Right kidney (tissue), 1 donor: ENCODE measurements around the gene PCK1.

ENCODE experiments used
- DNase-seq: peaks from one replicate; pipeline ENCODE4 v3.0.0-alpha.2; 2016

Gene PCK1

GRCh38 chr20:57605045-57605444 is 44.1 kb downstream of the PCK1 start:
- no peak for DNase-seq

- no peak for DNase-seq
Observed at GRCh38 chr20:57605878-57606277, 45.0 kb downstream of the PCK1 start.

DNA sequence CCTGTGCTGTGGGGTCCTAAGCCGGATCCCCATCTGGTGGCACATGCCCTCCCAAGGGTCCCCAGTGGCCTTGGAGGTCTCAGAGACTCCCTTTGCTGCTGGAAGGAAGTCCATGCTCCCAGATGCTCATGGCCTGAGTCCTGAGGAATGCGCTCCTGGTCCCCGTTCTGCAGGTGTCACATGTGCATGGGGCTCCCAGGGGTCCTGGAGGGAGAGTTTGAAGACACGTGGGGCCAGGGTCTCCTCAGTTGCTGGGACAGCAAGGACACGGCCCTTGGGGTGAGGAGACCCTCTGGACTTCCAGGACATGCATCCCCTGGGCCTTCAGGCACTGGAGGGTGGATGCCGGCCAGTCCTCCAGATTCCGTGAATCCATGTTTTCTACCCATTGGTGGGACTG is 47.6 kb downstream of the PCK1 start:
- DNase-seq = no peak

DNA sequence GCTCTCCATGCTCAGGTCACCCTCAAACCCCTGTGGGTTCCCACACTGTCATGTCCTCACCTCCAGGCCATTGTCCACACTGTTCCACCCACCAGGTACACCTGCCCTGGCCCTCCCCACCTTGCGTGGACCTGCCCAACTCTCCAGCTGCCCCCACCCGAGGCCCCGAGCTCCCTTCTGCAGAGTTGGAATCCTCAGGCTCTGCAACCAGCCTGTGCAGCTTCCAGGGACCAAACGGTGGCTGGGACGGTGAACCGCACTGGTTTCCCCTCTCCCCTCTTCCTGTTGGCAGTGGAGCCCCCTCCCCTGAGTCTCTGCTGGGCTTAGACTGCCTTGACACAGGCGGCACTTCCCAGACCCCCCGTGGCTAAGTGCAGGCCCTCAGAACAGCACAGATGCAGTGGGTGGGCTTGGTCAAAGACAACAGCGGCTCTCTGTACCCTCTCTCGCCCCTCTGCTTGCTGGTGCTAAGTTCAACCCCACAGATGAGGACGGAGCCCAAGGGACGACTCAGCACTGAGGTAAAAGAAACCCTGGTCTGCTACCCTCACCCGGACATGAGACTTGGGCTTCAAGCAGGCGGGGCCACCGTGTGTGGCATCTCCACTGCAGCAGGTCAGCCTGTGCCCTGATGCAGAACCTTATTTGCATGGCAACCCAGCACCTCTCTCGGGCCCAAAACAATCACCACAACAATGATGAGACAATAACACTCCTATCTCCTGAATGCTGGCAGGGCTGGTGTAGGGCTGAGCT is 48.4 kb downstream of the PCK1 start:
- no peak for DNase-seq

GRCh38 chr20:57609842-57610167 is 48.9 kb downstream of the PCK1 start:
- no peak for DNase-seq

GRCh38 chr20:57610261-57610952 is 49.5 kb downstream of the PCK1 start:
- DNase-seq = no peak

DNA sequence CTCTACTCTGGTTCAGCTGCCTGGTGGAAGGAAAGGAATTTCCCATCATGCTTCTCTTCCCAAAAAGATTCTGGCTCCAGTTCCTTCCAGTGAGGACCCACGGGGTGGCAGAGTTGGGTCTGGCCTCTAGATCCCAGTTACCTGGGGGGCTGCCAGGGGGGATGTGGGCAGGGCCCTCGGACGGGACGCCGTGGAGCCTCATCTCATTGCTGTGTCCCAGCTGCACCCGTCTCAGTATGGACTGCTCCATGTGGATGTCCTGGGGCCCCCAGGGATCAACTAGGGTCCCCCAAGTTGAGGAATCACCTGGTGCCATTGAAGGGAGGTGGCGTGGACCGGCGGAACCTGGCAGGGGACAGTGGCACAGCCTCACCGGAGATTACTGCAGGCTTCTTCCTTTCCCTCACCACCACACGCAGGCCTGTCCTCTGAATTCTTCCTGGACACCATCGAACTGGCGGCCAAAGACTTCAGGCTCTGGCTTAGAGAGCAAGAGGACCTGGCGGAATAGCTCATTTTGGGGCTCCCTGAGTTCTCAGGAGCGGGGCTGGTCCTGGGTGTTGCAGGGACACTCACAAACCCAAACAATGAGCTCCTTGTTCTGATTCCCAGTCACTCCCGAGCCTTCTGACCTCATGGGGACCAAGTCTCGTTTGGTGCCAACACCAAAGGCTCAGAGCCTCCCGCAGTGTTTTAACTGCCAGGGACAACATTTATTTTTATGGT is 50.8 kb downstream of the PCK1 start:
- DNase-seq = no peak

DNA sequence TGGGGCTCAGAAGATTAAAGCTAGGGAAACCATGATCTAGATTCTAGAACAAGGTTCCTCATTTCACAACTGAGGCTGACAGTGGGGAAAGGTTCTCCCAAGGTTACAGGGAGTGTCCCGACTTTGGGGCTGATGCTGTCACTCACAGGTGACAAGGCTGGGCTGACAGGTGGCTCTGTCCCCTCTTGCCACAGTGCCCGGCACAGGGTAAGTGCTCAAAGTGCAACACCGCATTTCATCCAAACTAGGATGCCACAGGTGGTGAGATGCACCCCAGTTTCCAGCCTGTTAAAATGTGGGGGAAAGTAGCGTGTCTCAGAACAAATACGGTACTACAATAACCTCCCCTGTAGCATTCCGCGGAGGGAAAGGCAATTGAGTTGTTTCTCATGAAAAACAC is 51.5 kb downstream of the PCK1 start:
- DNase-seq = no peak

DNA sequence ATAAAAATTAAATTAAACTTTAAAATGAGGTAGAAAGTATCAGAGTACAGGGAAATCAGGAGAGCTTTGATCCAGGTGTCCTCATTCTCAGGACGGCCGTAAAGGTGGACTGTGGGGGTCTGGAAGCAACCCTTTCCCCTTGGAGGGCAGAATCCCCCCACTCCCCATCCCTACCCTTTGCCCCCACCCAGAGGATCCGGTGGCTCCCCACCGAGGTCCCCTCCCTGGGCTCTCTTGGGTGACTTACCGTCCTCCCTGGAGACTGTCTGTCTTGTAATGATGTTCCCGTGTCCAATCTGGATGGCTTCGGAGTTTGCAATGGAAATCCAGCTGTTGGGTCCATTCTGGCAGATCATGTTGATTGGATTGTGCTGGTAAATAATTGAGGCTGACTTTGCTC is 52.0 kb downstream of the PCK1 start:
- DNase-seq = no peak

DNA sequence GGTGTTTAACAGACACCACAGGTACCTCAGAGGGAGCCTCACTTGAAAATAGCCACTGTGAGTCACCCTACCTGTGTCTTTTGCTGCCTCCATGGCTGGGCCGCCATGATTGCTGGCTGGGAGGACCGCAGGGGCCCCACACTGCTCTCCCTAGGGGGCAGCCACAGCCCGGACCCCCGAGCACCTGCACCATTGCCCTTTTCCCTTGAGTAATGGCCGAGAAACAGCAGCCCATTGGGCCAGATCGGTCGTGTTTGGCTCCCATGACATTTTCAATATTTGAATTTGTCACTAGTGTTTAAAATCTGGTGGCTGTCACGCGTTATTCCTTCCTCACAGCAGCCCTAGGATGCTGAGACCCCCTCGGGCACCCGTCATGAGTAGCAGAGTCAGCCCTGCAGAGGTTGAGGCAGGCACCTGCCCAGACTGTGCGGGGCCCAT is 52.6 kb downstream of the PCK1 start:
- no peak for DNase-seq

GRCh38 chr20:57614490-57615444 is 53.9 kb downstream of the PCK1 start:
- DNase-seq = no peak

DNA sequence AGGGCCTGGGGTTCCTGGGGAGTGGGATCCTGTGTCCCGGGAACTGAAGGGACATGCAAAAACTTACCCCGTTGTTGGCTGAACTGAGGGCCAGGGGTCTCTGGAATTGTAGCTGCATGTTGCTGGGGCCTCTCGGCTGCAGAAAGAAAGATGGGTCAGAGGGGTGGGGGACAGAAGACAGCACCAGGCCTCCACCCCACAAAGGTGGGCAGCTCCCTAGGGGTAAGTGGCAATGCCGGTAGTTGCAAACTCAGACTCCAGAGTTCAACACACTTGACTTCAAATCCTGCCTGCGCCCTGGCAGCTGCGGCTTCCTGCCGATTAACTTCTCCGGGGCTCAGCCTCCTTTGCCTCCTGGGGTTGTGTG is 54.5 kb downstream of the PCK1 start:
- no peak for DNase-seq

GRCh38 chr20:57616143-57616951 is 55.4 kb downstream of the PCK1 start:
- no peak for DNase-seq

DNA sequence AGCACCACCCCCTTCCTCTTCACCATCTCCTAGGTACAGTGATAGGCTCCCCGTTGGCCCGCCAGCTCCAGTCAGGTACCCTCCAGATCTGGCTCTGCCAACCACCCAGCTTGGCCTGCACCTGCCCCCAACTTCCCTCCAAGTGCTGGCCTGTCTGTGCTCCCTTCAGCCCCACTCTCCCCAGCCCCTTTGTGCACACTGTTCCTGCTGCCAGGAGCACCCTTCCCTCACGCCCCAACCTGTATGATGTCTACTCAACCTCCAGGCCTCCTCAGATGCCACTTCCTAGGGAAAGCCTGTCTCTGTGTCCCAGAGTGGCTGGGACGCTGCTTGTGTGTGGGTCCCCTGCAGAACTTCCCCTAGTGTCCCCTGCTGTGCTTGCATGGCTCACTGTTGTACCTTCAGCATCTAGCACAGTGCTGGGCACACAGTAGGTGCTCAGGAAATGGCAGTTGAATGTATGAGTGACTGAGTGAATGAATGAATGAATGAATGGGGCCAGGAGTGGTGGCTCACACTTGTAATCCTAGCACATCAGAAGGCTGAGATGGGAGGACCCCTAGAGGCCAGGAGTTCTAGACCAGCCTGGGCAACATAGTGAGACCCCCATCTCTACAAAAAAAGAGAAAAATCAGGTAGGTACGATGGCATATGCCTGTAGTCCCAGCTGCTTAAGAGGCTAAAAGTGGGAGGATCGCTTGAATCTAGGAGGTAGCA is 56.3 kb downstream of the PCK1 start:
- no peak for DNase-seq
